ENCODE results near the gene PCYT1A. TPM values are rescaled to one million over a fixed set of nuclear protein-coding genes. Genes with fewer than 3 reads are reported as not detected.
"Not testable (repeated sequence)": the region's sequence is repeated elsewhere in the genome, so short reads cannot be mapped to it uniquely, and the experiment has no call there.

The PCYT1A gene
- total and polyA plus RNA-seq, 3 donors from 2014 or later = 51.3 to 69.3 (median 66.0) TPM

DNA sequence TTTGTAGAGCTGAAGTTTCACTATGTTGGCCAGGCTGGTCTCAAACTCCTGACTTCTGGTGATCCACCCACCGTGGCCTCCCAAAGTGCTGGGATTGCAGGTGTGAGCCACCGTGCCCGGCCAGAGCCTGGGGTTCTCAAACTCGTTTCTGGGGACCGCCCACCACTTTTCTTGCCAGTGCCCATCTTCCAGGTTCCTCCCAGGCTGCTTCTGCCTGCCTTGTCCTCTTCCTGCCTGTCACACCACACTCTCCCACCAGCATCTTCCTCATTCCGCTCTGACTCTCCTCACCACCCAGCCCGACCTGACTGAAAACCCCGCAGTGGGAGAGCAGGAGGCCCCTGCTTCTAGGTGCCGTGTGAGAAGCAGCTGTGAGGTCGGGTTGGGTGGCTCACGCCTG, 33.6 kb upstream of the PCYT1A start:
- H3K36me3 ChIP-seq (ENCODE audit: low read depth, missing control alignments) = no peaks in the 10 kb centered on the region
- peaks cover 6% of the 10 kb centered on the region for H3K4me1 ChIP-seq
- H3K4me3 ChIP-seq = no peak overlapping the region
- H3K27me3 ChIP-seq = no peaks in the 10 kb centered on the region
- intact Hi-C loops (cut with DNase I; ENCODE audit: low total_unique reads) = no loop called here
- no peak for TF ChIP-seq POLR2A (IDR thresholded peaks at IDR 0.05)
- TF ChIP-seq, protein P1, sequence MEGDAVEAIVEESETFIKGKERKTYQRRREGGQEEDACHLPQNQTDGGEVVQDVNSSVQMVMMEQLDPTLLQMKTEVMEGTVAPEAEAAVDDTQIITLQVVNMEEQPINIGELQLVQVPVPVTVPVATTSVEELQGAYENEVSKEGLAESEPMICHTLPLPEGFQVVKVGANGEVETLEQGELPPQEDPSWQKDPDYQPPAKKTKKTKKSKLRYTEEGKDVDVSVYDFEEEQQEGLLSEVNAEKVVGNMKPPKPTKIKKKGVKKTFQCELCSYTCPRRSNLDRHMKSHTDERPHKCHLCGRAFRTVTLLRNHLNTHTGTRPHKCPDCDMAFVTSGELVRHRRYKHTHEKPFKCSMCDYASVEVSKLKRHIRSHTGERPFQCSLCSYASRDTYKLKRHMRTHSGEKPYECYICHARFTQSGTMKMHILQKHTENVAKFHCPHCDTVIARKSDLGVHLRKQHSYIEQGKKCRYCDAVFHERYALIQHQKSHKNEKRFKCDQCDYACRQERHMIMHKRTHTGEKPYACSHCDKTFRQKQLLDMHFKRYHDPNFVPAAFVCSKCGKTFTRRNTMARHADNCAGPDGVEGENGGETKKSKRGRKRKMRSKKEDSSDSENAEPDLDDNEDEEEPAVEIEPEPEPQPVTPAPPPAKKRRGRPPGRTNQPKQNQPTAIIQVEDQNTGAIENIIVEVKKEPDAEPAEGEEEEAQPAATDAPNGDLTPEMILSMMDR (IDR thresholded peaks at IDR 0.05) = no peak
- no peak for DNase-seq
- no peak overlapping the region for H3K27ac ChIP-seq
- WGBS, 2 donors = 81 to 88% methylated on average over 11 of the region's 11 CpGs
- no peaks in the 10 kb centered on the region for H3K9me3 ChIP-seq

DNA sequence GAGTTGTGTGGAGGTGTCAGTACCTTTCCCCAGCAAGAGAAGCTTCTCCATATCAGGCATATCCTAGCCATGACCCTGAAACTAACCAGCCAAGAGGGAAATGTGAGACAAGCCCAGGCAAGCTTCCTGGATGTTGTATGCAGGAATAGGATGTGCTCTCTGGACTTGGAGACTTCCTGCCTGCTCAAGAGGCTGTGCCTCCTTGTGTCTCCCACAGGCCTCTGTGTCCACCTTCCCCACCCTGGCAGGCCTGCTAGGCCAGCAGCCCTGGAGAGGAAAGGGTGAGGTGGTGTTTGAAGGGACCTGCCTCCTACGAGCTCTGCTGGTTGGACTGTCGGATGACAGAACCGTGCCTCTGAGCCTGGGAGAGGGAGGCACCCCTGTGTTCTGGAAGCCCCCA, 32.6 kb upstream of the PCYT1A start:
- peaks cover 6% of the 10 kb centered on the region for H3K4me1 ChIP-seq
- no peak overlapping the region for H3K4me3 ChIP-seq
- no peak for DNase-seq
- intact Hi-C loops (cut with DNase I; ENCODE audit: low total_unique reads) = no loop called here
- TF ChIP-seq POLR2A (IDR thresholded peaks at IDR 0.05) = no peak
- TF ChIP-seq, protein P1 (IDR thresholded peaks at IDR 0.05) = no peak
- no peaks in the 10 kb centered on the region for H3K9me3 ChIP-seq
- H3K36me3 ChIP-seq (ENCODE audit: low read depth, missing control alignments) = no peaks in the 10 kb centered on the region
- 74% methylated on average over 3 of the region's 3 CpGs; no CpG with 5 or more reads in 1 of the 2 donors for WGBS, 2 donors
- no peak overlapping the region for H3K27ac ChIP-seq
- H3K27me3 ChIP-seq = no peaks in the 10 kb centered on the region

DNA sequence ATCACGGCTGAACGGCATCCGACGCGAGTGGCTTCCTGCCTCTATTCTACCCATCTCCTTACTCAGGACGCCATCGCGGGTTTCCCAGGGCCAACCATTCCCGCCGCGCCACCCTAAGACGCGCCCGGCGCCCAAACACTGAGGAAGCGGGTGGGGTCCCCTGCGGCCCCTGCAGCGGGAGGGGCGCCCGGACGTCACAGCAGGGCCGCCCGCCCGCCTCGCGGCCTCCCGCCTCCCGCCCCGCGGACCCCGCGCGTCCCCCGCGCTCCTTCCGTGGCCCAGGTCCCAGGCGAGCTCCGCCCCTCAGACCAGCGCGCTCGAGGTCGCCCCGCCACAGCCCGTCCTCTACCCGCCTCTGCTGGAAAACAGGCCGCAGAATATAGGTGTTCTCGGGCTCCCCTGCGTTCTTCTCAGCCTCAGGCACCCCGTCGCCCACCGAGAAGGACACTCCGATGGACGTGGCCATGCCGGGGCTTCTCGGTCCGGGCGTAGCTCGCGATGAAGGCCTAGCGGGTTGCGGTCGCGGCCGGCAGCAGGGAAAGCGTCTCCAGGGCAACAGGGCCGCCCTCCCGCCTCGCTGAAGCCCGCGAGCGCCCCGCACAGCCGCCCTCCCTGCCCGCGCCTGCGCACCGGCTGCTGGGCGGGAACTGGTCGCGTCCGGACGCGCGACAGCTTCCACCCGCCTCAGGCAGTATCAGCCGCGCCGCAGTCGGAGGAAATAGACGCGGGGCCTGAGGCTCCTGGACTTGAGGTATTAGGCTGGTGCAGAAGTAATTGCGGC, 30.4 kb upstream of the PCYT1A start, which contains the start of gene DYNLT2B:
Gene DYNLT2B, minus strand, starts transcription at position 554 of the 781 bp plus-strand sequence. Its CDS starts 88 bp downstream, at position 466.
- Histone ChIP-seq H3K27me3 (no peaks in the 10 kb centered on the region), H3K36me3 (ENCODE audit: low read depth, missing control alignments) (no peaks in the 10 kb centered on the region), H3K9me3 (no peaks in the 10 kb centered on the region), H3K27ac (peak within 1 kb of the TSS; percentile 89 to 92), H3K4me3 (peak within 1 kb of the TSS; percentile 84 to 86), H3K4me1 (peaks cover 6% of the 10 kb centered on the region)
- intact Hi-C loops (cut with DNase I; ENCODE audit: low total_unique reads) = no loop called here
- 0 to 2% methylated on average over 35 to 87 of the region's 92 CpGs for WGBS, 2 donors
- peak; percentile 90 for DNase-seq
- no peak for TF ChIP-seq POLR2A (IDR thresholded peaks at IDR 0.05)
- TF ChIP-seq, protein P1 (IDR thresholded peaks at IDR 0.05) = no peak

DNA sequence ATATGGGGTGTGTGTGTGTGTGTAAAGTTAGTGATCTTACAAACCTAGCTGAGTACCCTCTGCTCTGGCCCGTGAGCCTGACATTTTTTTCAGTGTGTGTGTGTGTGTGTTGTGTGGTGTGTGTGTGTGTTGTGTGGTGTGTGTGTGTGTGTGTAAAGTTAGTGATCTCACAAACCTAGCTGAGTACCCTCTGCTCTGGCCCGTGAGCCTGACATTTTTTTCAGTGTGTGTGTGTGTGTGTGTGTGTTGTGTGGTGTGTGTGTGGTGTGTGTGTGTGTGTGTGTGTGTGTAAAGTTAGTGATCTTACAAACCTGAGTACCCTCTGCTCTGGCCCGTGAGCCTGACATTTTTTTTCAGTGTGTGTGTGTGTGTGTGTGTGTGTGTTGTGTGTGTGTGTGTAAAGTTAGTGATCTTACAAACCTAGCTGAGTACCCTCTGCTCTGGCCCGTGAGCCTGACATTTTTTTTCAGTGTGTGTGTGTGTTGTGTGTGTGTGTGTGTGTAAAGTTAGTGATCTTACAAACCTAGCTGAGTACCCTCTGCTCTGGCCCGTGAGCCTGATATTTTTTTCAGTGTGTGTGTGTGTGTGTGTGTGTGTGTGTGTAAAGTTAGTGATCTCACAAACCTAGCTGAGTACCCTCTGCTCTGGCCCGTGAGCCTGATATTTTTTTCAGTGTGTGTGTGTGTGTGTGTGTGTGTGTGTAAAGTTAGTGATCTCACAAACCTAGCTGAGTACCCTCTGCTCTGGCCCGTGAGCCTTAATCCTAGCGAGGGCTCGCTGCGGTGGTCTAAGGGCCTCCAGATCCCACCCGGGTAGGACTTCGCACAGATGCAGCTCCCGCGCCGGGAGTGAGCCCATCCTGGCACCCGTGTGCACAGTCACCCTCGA, 29.5 kb upstream of the PCYT1A start:
- H3K36me3 ChIP-seq (ENCODE audit: low read depth, missing control alignments); DNase-seq; H3K27me3 ChIP-seq; intact Hi-C loops (cut with DNase I; ENCODE audit: low total_unique reads); H3K4me1 ChIP-seq; H3K9me3 ChIP-seq: not testable (repeated sequence)
- peak overlapping the region; percentile 89 to 92 for H3K27ac ChIP-seq
- WGBS, 2 donors = 13 to 19% methylated on average over 6 to 15 of the region's 17 CpGs
- H3K4me3 ChIP-seq = peak overlapping the region; percentile 84 to 86

DNA sequence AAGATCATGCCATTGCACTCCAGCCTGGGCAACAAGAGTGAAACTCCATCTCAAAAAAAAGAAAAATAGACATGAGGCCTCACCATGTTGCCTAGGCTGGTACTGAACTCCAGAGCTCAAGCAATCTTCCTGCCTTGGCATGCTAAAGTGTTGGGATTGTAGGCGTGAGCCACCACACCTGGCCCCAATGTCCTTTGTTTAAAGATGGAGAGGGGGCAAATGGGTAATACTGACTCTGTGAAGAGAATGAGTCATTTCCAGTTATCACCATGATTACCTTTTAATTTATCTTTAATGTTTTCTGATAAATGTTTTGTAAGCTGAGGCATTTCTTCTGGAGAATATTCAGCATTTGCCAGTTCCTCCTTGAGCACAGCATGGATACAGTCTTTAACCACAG, 28.3 kb upstream of the PCYT1A start:
- no peaks in the 10 kb centered on the region for H3K27me3 ChIP-seq
- intact Hi-C loops (cut with DNase I; ENCODE audit: low total_unique reads) = no loop called here
- H3K4me3 ChIP-seq = no peak overlapping the region
- WGBS, 2 donors = 78 to 88% methylated on average over 1 of the region's 1 CpG
- no peak overlapping the region for H3K27ac ChIP-seq
- H3K36me3 ChIP-seq (ENCODE audit: low read depth, missing control alignments) = no peaks in the 10 kb centered on the region
- DNase-seq = no peak
- H3K4me1 ChIP-seq = peaks cover 6% of the 10 kb centered on the region
- no peak for TF ChIP-seq POLR2A (IDR thresholded peaks at IDR 0.05)
- TF ChIP-seq, protein P1 (IDR thresholded peaks at IDR 0.05) = no peak
- no peaks in the 10 kb centered on the region for H3K9me3 ChIP-seq

Measured in testis (tissue), 3 donors.